Kidney capillary endothelial cell (primary cell): Measurements from ENCODE around the gene ABCA6.

Source experiments
- DNase-seq: peaks from one replicate; pipeline ENCODE4 v3.0.0-alpha.2; 2018; ENCODE audit warnings: low spot score

The ABCA6 gene

GRCh38 chr17:69048634-69049033, 93.1 kb downstream of the ABCA6 start:
- no peak for DNase-seq

DNA sequence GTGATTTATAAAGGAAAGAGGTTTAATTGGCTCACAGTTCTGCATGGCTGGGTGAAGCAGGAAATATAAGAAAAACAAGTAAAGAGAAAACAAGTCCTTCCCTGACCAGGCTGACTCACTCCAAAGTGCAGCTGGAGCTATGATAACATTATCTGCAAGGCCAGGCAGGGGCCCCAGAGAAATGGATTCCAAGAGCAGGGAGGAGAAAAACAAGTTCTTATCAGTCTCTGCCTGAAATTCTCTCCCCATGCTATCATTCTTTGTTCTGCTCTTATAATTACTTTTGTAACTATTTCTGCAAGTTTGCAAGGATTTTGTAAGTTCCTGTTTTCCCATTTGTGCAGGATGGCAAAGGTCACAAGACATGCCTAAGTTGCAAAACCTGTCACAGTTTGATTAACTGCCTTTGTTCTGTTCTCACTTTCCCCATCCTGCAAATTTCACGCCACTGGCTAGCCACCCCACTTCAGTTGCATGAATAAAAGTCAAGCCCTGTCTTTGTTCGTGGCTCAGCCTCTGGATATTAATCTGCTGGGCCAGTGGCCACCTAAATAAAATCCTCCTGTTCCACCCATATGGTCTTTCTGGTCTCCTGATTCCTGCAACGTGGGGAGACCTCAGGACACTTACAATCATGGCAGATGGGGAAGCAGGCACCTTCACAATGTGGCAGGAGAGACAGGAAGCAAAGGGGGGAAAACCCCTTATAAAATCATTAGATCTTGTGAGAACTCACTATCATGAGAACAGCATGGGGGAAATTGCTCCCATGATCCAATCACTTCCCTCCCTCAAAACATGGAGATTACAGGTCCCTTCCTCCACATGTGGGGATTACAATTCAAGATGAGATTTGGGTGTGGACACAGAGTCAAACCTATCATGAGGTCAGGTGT, 94.1 kb downstream of the ABCA6 start:
- DNase-seq = peak; percentile 56

DNA sequence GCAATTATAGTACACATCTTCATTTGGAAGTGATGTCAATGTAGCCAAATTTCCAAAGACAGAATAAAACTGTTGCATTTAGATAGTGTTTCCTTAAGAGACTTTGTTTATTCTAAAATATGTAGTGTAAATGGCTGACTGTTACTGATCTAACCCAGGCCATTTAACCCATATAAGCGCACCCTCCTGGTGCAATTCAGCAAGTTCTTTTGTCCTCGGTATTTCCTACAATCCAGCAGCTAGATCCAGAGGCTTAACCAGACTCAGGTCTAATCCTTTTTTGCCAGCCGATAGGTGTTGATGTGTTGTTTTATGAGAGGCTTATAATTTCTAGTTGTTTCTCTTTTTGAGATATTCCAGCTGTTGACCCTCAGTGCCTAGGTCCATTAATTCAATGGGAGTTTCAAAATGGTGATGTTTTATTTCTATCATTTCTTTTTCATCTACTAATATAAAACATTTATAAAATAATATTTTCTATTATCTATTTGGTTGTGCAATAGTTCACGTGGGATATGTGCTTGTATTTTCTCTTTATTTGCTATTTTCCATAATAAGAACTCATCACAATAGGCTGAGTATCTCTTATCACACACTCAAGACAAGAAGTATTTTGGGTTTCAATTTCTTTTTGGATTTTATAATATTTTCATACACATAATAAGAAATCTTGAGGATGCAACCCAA, 95.4 kb downstream of the ABCA6 start:
- DNase-seq = no peak

GRCh38 chr17:69045646-69046045, 96.0 kb downstream of the ABCA6 start:
- no peak for DNase-seq

- no peak for DNase-seq
Measured at GRCh38 chr17:69044371-69044770, 97.3 kb downstream of the ABCA6 start.

- no peak for DNase-seq
Measured at GRCh38 chr17:69043098-69043734, 98.5 kb downstream of the ABCA6 start.

DNA sequence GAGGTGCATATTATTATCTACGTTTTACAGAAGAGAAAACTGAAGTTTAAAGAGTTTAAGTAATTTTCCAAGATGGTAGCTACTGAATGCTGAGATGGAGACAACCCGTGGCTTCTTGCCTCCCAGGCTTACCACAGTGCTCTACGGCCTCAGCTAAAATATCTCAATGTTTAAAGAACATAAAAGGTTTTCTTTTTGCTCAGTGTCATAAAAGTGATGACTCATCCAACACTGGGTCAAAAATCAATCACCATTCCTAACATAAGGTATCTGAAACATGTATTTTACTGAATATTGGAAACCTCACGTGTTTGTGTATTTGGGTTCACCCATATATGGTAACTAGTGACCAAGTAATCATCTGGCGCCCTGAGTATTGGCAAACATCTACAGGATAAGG, 99.4 kb downstream of the ABCA6 start:
- no peak for DNase-seq

DNA sequence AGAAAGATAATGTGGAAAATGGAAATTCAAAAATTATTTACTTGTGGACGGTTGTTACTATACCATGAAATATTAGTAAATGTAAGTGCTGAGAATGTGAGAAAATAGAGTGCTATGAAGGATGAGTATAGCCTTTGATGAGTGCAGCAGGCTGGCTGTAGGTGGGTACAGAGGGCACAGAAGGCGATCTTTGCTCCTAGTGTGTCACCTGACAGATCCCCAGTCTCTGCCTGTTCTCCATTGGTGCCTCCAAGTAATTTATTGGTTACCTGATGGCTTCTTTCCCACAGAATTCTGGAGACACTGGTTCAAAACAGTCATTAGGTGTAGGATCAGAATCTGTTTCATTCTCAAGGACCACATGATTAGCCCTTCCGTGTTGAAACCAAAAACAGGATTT, 109.9 kb downstream of the ABCA6 start:
- DNase-seq = no peak

GRCh38 chr17:69030169-69030568, 111.5 kb downstream of the ABCA6 start:
- DNase-seq = no peak
